Measurements from ENCODE around the gene HSPB9.

Gene HSPB9

GRCh38 chr17:42146911-42147607 lies 24.5 kb downstream of the HSPB9 start:
- DNase-seq: no peak

GRCh38 chr17:42153919-42154742 lies 31.5 kb downstream of the HSPB9 start:
- peak; percentile 21 to 44 for DNase-seq

- no peak for DNase-seq
These were observed 33.0 kb downstream of the HSPB9 start for GRCh38 chr17:42155614-42156045.

- DNase-seq: no peak
These were observed 37.4 kb downstream of the HSPB9 start for GRCh38 chr17:42159796-42160530.

GRCh38 chr17:42160531-42160910 lies 37.9 kb downstream of the HSPB9 start:
- DNase-seq: no peak

- DNase-seq: peak in 1 of 2 donors; percentile 28
These were observed 40.5 kb downstream of the HSPB9 start for GRCh38 chr17:42163113-42163512.

- DNase-seq: no peak
These were observed 41.2 kb downstream of the HSPB9 start for GRCh38 chr17:42163696-42164407.

- no peak for DNase-seq
These were observed 43.1 kb downstream of the HSPB9 start for GRCh38 chr17:42165751-42166150.

GRCh38 chr17:42166196-42166763 lies 43.7 kb downstream of the HSPB9 start:
- DNase-seq: no peak

- DNase-seq: no peak
These were observed 45.2 kb downstream of the HSPB9 start for GRCh38 chr17:42167807-42168206.

GRCh38 chr17:42169351-42169750 lies 46.7 kb downstream of the HSPB9 start:
- DNase-seq: no peak

GRCh38 chr17:42171831-42172230 lies 49.2 kb downstream of the HSPB9 start:
- no peak for DNase-seq

All from CD4-positive, alpha-beta T cell treated with Interferon alpha-2 for 1 hour (primary cell).